Smooth muscle cell (in vitro differentiated cells): ENCODE measurements around the gene LHFPL6. TPM values are rescaled to one million over a fixed set of nuclear protein-coding genes. Genes with fewer than 3 reads are reported as not detected.

ENCODE experiments used
- DNase-seq: peaks from one replicate; lab custom pipeline; 2025; ENCODE audit not compliant: unreplicated experiment; lab: John Stamatoyannopoulos, UW
- H2AFZ ChIP-seq: fragments of 200-600 bp; sonication (generic); 2 replicates; pipeline ENCODE4 v1.6.0; 2016; ENCODE audit warnings: antibody characterized with exemption, low read depth, mild to moderate bottlenecking
- H3F3A ChIP-seq: fragments of 200-600 bp; sonication (generic); 2 replicates; pipeline ENCODE4 v1.6.0; 2017; ENCODE audit warnings: antibody characterized with exemption, low read depth
- H3K27ac ChIP-seq: fragments of 200-600 bp; sonication (generic); 2 replicates; pipeline ENCODE4 v1.5.1; 2016; ENCODE audit warnings: low read depth, mild to moderate bottlenecking
- H3K27me3 ChIP-seq: fragments of 200-600 bp; sonication (generic); 2 replicates; pipeline ENCODE4 v1.6.1; 2016; ENCODE audit warnings: low read depth, mild to moderate bottlenecking
- H3K36me3 ChIP-seq: fragments of 200-600 bp; sonication (generic); 2 replicates; pipeline ENCODE4 v1.5.1; 2016; ENCODE audit warnings: low read depth
- H3K4me1 ChIP-seq: fragments of 200-600 bp; sonication (generic); 2 replicates; pipeline ENCODE4 v1.5.1; 2016; ENCODE audit warnings: low read depth
- H3K4me2 ChIP-seq: fragments of 200-600 bp; sonication (generic); 2 replicates; pipeline ENCODE4 v1.6.0; 2016; ENCODE audit warnings: mild to moderate bottlenecking
- H3K4me3 ChIP-seq: fragments of 200-600 bp; sonication (generic); 2 replicates; pipeline ENCODE4 v1.5.1; 2016; ENCODE audit warnings: mild to moderate bottlenecking
- H3K79me2 ChIP-seq: fragments of 200-600 bp; sonication (generic); 2 replicates; pipeline ENCODE4 v1.6.0; 2016; ENCODE audit warnings: low read depth, mild to moderate bottlenecking
- H3K9ac ChIP-seq: fragments of 200-600 bp; sonication (generic); 2 replicates; pipeline ENCODE4 v1.6.0; 2016; ENCODE audit warnings: low read depth
- H3K9me3 ChIP-seq: fragments of 200-600 bp; sonication (generic); replicated peaks from 2 replicates; pipeline ENCODE4 v1.5.1; 2016; ENCODE audit warnings: low read depth
- H4K20me1 ChIP-seq: fragments of 200-600 bp; sonication (generic); 2 replicates; pipeline ENCODE4 v1.6.0; 2016; ENCODE audit warnings: low read depth
- CTCF ChIP-seq: fragments of 200-600 bp; sonication (generic); IDR thresholded peaks from 2 replicates; pipeline ENCODE4 v1.5.1; 2017; ENCODE audit warnings: borderline replicate concordance, mild to moderate bottlenecking, antibody characterized with exemption; ENCODE audit not compliant: insufficient read depth, poor library complexity, severe bottlenecking
- WGBS: methylation state at CpG from one replicate; pipeline ENCODE4 v1.1.7; 2016; ENCODE audit warnings: low lambda C conversion rate; 5-methylcytosine and 5-hydroxymethylcytosine counted together
- polyA plus RNA-seq: library from polyadenylated mRNA; unstranded; fragments of >200 nt; fragmentation: Nextera tagmentation; extraction: Ambion mirVana; gene quantifications from 2 replicates; pipeline ENCODE4 v1.2.1, GENCODE V29; 2016
- total RNA-seq: library from RNA; depleted of rRNA; stranded (reverse); fragments of >200 nt; gene quantifications from 2 replicates; pipeline ENCODE4 v1.2.3, GENCODE V29; 2014

LHFPL6 gene
- total and polyA plus RNA-seq, 2 experiments from 2014 or later, result 24.7 to 43.6 TPM

- Histone ChIP-seq H3K4me1 (peaks cover 26% of the 10 kb centered on the region), H3K9me3 (no peaks in the 10 kb centered on the region), H4K20me1 (no peaks in the 10 kb centered on the region), H3K27me3 (no peaks in the 10 kb centered on the region), H3K36me3 (no peaks in the 10 kb centered on the region), H3K27ac (peak overlapping the region; percentile 94), H3K9ac (peak overlapping the region; percentile 69), H3F3A (peaks cover 8% of the 10 kb centered on the region), H3K79me2 (peaks cover 21% of the 10 kb centered on the region), H3K4me2 (peak overlapping the region; percentile 76), H3K4me3 (peak overlapping the region; percentile 36), H2AFZ (peak overlapping the region; percentile 25)
- TF ChIP-seq CTCF, result no peak
- 14% methylated on average over 6 of the region's 6 CpGs for WGBS
- DNase-seq, result no peak
Observed at GRCh38 chr13:39565036-39565949, 37.7 kb downstream of the LHFPL6 start.

GRCh38 chr13:39563470-39563735 lies 39.6 kb downstream of the LHFPL6 start:
- Histone ChIP-seq H3K4me1 (peaks cover 32% of the 10 kb centered on the region), H3K27ac (peak overlapping the region; percentile 94), H2AFZ (no peak overlapping the region), H3K4me3 (no peak overlapping the region), H3K79me2 (peaks cover 17% of the 10 kb centered on the region), H3F3A (peaks cover 8% of the 10 kb centered on the region), H3K27me3 (no peaks in the 10 kb centered on the region), H4K20me1 (no peaks in the 10 kb centered on the region), H3K9ac (no peak overlapping the region), H3K9me3 (no peaks in the 10 kb centered on the region), H3K36me3 (no peaks in the 10 kb centered on the region), H3K4me2 (peak overlapping the region; percentile 76)
- TF ChIP-seq CTCF, result no peak
- DNase-seq, result no peak
- WGBS, result 62% methylated on average over 1 of the region's 1 CpG

- no peaks in the 10 kb centered on the region for H3K36me3 ChIP-seq
- TF ChIP-seq CTCF, result no peak
- peaks cover 21% of the 10 kb centered on the region for H3K79me2 ChIP-seq
- DNase-seq, result no peak
- H3K9ac ChIP-seq, result no peak overlapping the region
- peaks cover 32% of the 10 kb centered on the region for H3K4me1 ChIP-seq
- H3F3A ChIP-seq, result peaks cover 8% of the 10 kb centered on the region
- H3K4me2 ChIP-seq, result no peak overlapping the region
- no peak overlapping the region for H2AFZ ChIP-seq
- 92% methylated on average over 1 of the region's 1 CpG for WGBS
- H3K9me3 ChIP-seq, result no peaks in the 10 kb centered on the region
- no peak overlapping the region for H3K27ac ChIP-seq
- no peaks in the 10 kb centered on the region for H4K20me1 ChIP-seq
- no peak overlapping the region for H3K4me3 ChIP-seq
- H3K27me3 ChIP-seq, result no peaks in the 10 kb centered on the region
Observed at GRCh38 chr13:39561971-39562370, 41.0 kb downstream of the LHFPL6 start.

GRCh38 chr13:39559847-39560246 lies 43.1 kb downstream of the LHFPL6 start:
- H3K27me3 ChIP-seq, result no peaks in the 10 kb centered on the region
- WGBS, result 88% methylated on average over 3 of the region's 3 CpGs
- H3K79me2 ChIP-seq, result peaks cover 21% of the 10 kb centered on the region
- no peak for TF ChIP-seq CTCF
- H3K4me1 ChIP-seq, result peaks cover 20% of the 10 kb centered on the region
- peaks cover 6% of the 10 kb centered on the region for H3F3A ChIP-seq
- no peak overlapping the region for H3K9ac ChIP-seq
- H3K27ac ChIP-seq, result peak overlapping the region; percentile 76
- no peak for DNase-seq
- H2AFZ ChIP-seq, result no peak overlapping the region
- H4K20me1 ChIP-seq, result no peaks in the 10 kb centered on the region
- H3K4me3 ChIP-seq, result no peak overlapping the region
- H3K36me3 ChIP-seq, result no peaks in the 10 kb centered on the region
- H3K4me2 ChIP-seq, result peak overlapping the region; percentile 71
- no peaks in the 10 kb centered on the region for H3K9me3 ChIP-seq
